ENCODE results near the gene DLK1. TPM values are rescaled to one million over a fixed set of nuclear protein-coding genes. Genes with fewer than 3 reads are reported as not detected.

The DLK1 gene
- total and polyA plus RNA-seq, 2 of the 4 experiments (the other 2 are of a cell fraction): under 0.01 to 0.07 TPM

- Histone ChIP-seq H3K36me3 (ENCODE audit: control insufficient read depth, insufficient read depth, low read length) (no peaks in the 10 kb centered on the region), H2AK5ac (ENCODE audit: low read depth, low read length) (peak overlapping the region; percentile 88), H3K4me2 (ENCODE audit: low read depth, low read length) (no peak overlapping the region), H2BK15ac (ENCODE audit: low read depth, low read length) (no peak overlapping the region), H4K91ac (ENCODE audit: insufficient read depth, low read depth, low read length) (no peak overlapping the region), H3K9ac (ENCODE audit: low read depth, low read length) (no peak overlapping the region), H4K8ac (ENCODE audit: low read depth in 2 of 2, low read length in 2 of 2) (no peak overlapping the region), H3K4me3 (ENCODE audit: insufficient read depth, low read depth, low read length) (no peak overlapping the region), H2BK20ac (ENCODE audit: low read depth, low read length) (peak overlapping the region; percentile 45), H3K27me3 (ENCODE audit: control insufficient read depth, insufficient read depth, low read length) (peaks cover 6% of the 10 kb centered on the region), H3K79me1 (ENCODE audit: low read depth in 1 of 2, low read length in 2 of 2) (no peaks in the 10 kb centered on the region), H3K4ac (ENCODE audit: low read depth, low read length) (peak overlapping the region; percentile 47; the same call in 1 of the 2 replicates), H3K4me1 (ENCODE audit: control insufficient read depth, insufficient read depth, low read length) (peaks cover 20% of the 10 kb centered on the region), H3K9me3 (ENCODE audit: control insufficient read depth, insufficient read depth, low read length) (no peaks in the 10 kb centered on the region), H2AFZ (replicated peaks; ENCODE audit: low read length, poor library complexity) (peak overlapping the region; percentile 56), H3K9me1 (ENCODE audit: insufficient read depth, low read length) (peaks cover 15% of the 10 kb centered on the region), H4K5ac (ENCODE audit: low read depth, low read length) (no peak overlapping the region), H3K14ac (replicated peaks; ENCODE audit: low read depth, low read length) (no peak overlapping the region), H4K20me1 (ENCODE audit: insufficient read depth, low read length) (no peaks in the 10 kb centered on the region), H2AK9ac (replicated peaks; ENCODE audit: low read depth, low read length, poor library complexity) (peak overlapping the region; percentile 77), H3K56ac (ENCODE audit: extremely low read depth, insufficient read depth, low read length) (no peak overlapping the region), H3K18ac (ENCODE audit: low read depth, low read length) (no peak overlapping the region), H3K27ac (ENCODE audit: insufficient read depth, low read length) (no peak overlapping the region), H3K23ac (ENCODE audit: low read depth, low read length) (no peak overlapping the region), H2BK5ac (ENCODE audit: low read depth, low read length, poor library complexity, severe bottlenecking) (peak overlapping the region; percentile 16), H2BK120ac (ENCODE audit: low read depth, low read length) (0 out of 2 replicates have a peak overlapping the region, but pooled peaks have one; percentile 71)
- ATAC-seq (ENCODE audit: low read depth): no peak
- intact Hi-C loops (cut with micrococcal nuclease) (no loop called here), dilution Hi-C loops (cut with HindIII; ENCODE audit: low sequenced_read_pairs, unreplicated experiment) (no loop called here), in situ Hi-C loops (cut with MboI; ENCODE audit: low sequenced_read_pairs) (no loop called here)
- ChIA-PET POLR2A (ENCODE audit: unreplicated experiment) (no interaction called here), CTCF (no interaction called here)
- no peak for DNase-seq
- WGBS, 2 experiments (ENCODE audit: extremely low coverage in 2 of 2, insufficient read length in 1 of 2): 93% methylated on average over 7 of the region's 10 CpGs; no CpG with 5 or more reads in 1 of the 2 experiments
- BruUV-seq (replicated peaks): no TSS peak
- TF ChIP-seq MAFK (IDR thresholded peaks at IDR 0.05; ENCODE audit: low read depth, low read length): no peak
- no peak for TF ChIP-seq RCOR1 (IDR thresholded peaks at IDR 0.05; ENCODE audit: insufficient replicate concordance, low read length)
- TF ChIP-seq POLR2A (IDR thresholded peaks at IDR 0.05; ENCODE audit: low read depth, low read length): no peak
- no peak for TF ChIP-seq CEBPB (IDR thresholded peaks at IDR 0.05; ENCODE audit: low read depth, low read length)
Measured at GRCh38 chr14:100688051-100688450, 38.6 kb upstream of the DLK1 start.
